Loucy (cell line): ENCODE measurements around the gene ALKBH5.

Experiments
- EZH2phosphoT487 ChIP-seq: fragments of 200-600 bp; IDR thresholded peaks from 2 replicates; pipeline ENCODE4 v1.6.1; 2018; ENCODE audit warnings: antibody characterized with exemption, mild to moderate bottlenecking, moderate library complexity, borderline replicate concordance
- TF ChIP-seq, protein P1 (sequence below): fragments of 200-600 bp; sonication (generic); conservative IDR thresholded peaks from 2 replicates; pipeline ENCODE4 v1.5.1; 2014; ENCODE audit warnings: mild to moderate bottlenecking, antibody characterized with exemption, low read length

DNA sequence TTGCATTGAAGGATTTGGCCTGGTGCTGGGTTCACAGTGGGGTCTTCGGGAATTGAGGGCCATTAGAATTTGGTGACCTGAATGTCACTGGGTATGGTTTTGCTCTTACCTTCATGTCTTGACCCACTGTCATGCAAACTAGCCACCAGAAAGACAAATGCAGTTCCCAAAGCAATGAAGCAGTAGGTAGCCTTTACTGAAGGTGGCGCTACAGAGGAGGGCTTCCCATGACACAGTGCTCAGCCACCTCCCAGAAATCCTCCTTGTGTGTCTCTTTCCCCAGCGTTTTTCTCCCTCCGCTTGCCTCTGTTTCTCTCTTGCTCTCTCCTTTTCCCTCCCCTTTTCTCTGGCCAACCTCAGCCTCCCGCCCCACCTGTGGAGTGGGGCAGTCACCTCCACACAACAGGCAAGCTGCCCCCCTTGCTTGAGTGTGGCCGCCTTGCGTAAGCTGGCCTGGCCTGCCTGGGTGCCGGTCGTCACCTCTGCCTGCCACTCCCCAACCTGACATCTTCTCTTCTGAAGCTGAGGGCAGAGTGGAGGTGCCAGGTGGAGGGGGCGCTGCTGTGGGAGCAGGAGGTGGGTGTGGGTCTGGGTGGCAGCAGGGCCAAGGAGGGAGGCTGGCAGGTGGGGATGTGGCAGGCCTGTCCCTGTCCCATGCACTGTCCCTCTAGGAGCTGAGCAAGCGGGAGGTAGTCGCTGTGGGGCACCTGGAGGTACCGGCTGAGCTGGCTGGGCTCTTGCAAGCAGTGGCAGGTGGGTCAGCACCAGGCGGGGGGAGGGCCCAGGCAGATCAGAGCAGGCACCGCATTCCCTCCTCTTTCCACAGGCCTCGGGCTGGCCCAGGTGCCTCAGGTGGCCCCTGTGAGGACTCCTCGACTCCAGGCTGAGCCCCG, 40.3 kb upstream of the ALKBH5 start:
- TF ChIP-seq, protein P1, sequence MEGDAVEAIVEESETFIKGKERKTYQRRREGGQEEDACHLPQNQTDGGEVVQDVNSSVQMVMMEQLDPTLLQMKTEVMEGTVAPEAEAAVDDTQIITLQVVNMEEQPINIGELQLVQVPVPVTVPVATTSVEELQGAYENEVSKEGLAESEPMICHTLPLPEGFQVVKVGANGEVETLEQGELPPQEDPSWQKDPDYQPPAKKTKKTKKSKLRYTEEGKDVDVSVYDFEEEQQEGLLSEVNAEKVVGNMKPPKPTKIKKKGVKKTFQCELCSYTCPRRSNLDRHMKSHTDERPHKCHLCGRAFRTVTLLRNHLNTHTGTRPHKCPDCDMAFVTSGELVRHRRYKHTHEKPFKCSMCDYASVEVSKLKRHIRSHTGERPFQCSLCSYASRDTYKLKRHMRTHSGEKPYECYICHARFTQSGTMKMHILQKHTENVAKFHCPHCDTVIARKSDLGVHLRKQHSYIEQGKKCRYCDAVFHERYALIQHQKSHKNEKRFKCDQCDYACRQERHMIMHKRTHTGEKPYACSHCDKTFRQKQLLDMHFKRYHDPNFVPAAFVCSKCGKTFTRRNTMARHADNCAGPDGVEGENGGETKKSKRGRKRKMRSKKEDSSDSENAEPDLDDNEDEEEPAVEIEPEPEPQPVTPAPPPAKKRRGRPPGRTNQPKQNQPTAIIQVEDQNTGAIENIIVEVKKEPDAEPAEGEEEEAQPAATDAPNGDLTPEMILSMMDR, result peak; percentile 56
- TF ChIP-seq EZH2phosphoT487, result no peak
